GM18498 (cell line): ENCODE measurements around the gene RASGRP1.

Source experiments
- ATAC-seq: cut with Tn5 transposase; IDR thresholded peaks from one replicate; pipeline ENCODE4 v1.9.1; 2021; ENCODE audit warnings: mild to moderate bottlenecking, moderate library complexity; ENCODE audit not compliant: unreplicated experiment

Gene RASGRP1

GRCh38 chr15:38576261-38576660 lies 11.6 kb upstream of the RASGRP1 start:
- ATAC-seq = no peak

GRCh38 chr15:38565287-38565670 lies 665 bp upstream of the RASGRP1 start:
- ATAC-seq = no peak

- peak; percentile 74 for ATAC-seq
Observed at GRCh38 chr15:38563723-38564519, 693 bp downstream of the RASGRP1 start.

GRCh38 chr15:38562278-38562677 lies 2.3 kb downstream of the RASGRP1 start:
- ATAC-seq = no peak

GRCh38 chr15:38560456-38560926 lies 4.1 kb downstream of the RASGRP1 start:
- ATAC-seq = no peak

GRCh38 chr15:38559636-38560307 lies 4.8 kb downstream of the RASGRP1 start:
- ATAC-seq = no peak

- no peak for ATAC-seq
Observed at GRCh38 chr15:38559131-38559530, 5.5 kb downstream of the RASGRP1 start.

GRCh38 chr15:38558372-38559059 lies 6.1 kb downstream of the RASGRP1 start:
- ATAC-seq = no peak

- no peak for ATAC-seq
Observed at GRCh38 chr15:38557921-38558320, 6.7 kb downstream of the RASGRP1 start.

- ATAC-seq = no peak
Observed at GRCh38 chr15:38555686-38556334, 8.8 kb downstream of the RASGRP1 start.

- ATAC-seq = peak; percentile 56
Observed at GRCh38 chr15:38554354-38554753, 10.3 kb downstream of the RASGRP1 start.

GRCh38 chr15:38553071-38553470 lies 11.5 kb downstream of the RASGRP1 start:
- no peak for ATAC-seq

GRCh38 chr15:38551720-38552648 lies 12.6 kb downstream of the RASGRP1 start:
- ATAC-seq = no peak

GRCh38 chr15:38549222-38549621 lies 15.4 kb downstream of the RASGRP1 start:
- ATAC-seq = no peak

- ATAC-seq = no peak
Observed at GRCh38 chr15:38547255-38547997, 17.2 kb downstream of the RASGRP1 start.

GRCh38 chr15:38545179-38545578 lies 19.4 kb downstream of the RASGRP1 start:
- ATAC-seq = no peak

GRCh38 chr15:38541026-38541425 lies 23.6 kb downstream of the RASGRP1 start:
- ATAC-seq = no peak

- no peak for ATAC-seq
Observed at GRCh38 chr15:38540510-38540909, 24.1 kb downstream of the RASGRP1 start.

- ATAC-seq = no peak
Observed at GRCh38 chr15:38539008-38539343, 25.6 kb downstream of the RASGRP1 start.
